Hepatic stellate cell (primary cell): Measurements from ENCODE around the gene LRP4.

ENCODE experiments used
- DNase-seq: peaks from one replicate; pipeline ENCODE4 v3.0.0; 2011; ENCODE audit warnings: low spot score

LRP4 gene

GRCh38 chr11:46845740-46846509, 72.4 kb downstream of the LRP4 start, which contains the start of gene CKAP5:
Gene CKAP5 (minus strand): TSS chr11:46846280. CDS start chr11:46821231, 25,049 bp downstream.
- DNase-seq: peak; percentile 97

GRCh38 chr11:46845440-46845739, 73.0 kb downstream of the LRP4 start:
- DNase-seq: no peak

- no peak for DNase-seq
Observed at GRCh38 chr11:46840116-46840515, 78.2 kb downstream of the LRP4 start.

- no peak for DNase-seq
Observed at GRCh38 chr11:46838501-46838900, 79.8 kb downstream of the LRP4 start.

- no peak for DNase-seq
Observed at GRCh38 chr11:46837860-46838259, 80.5 kb downstream of the LRP4 start.

- DNase-seq: no peak
Observed at GRCh38 chr11:46836870-46837269, 81.5 kb downstream of the LRP4 start.

- no peak for DNase-seq
Observed at GRCh38 chr11:46836431-46836830, 81.9 kb downstream of the LRP4 start.

GRCh38 chr11:46835897-46836296, 82.5 kb downstream of the LRP4 start:
- DNase-seq: no peak

- DNase-seq: no peak
Observed at GRCh38 chr11:46834821-46835220, 83.5 kb downstream of the LRP4 start.

- no peak for DNase-seq
Observed at GRCh38 chr11:46832511-46833214, 85.7 kb downstream of the LRP4 start.

- DNase-seq: no peak
Observed at GRCh38 chr11:46827995-46828394, 90.4 kb downstream of the LRP4 start.

- DNase-seq: peak; percentile 71
Observed at GRCh38 chr11:46826310-46827044, 91.9 kb downstream of the LRP4 start.

- peak; percentile 35 for DNase-seq
Observed at GRCh38 chr11:46808799-46809431, 109.4 kb downstream of the LRP4 start.
